Large intestine (tissue), 3 donors: ENCODE data around the gene DHX38. TPM values are rescaled to one million over a fixed set of nuclear protein-coding genes. Genes with fewer than 3 reads are reported as not detected.
"Not testable (repeated sequence)": the region's sequence is repeated elsewhere in the genome, so short reads cannot be mapped to it uniquely, and the experiment has no call there.

Source experiments
- DNase-seq, 2 donors: peaks; one replicate each; pipeline versions ENCODE4 v3.0.0 to v3.0.0-alpha.2; 2013
- H3K27ac ChIP-seq: one replicate; pipeline ENCODE4 v1.5.1; 2013; ENCODE audit warnings: low read length
- H3K27me3 ChIP-seq: 2 replicates; pipeline ENCODE4 v1.6.1; 2013; ENCODE audit warnings: low read length; ENCODE audit not compliant: control insufficient read depth, insufficient read depth
- H3K36me3 ChIP-seq: 2 replicates; pipeline ENCODE4 v1.6.1; 2013; ENCODE audit warnings: low read length; ENCODE audit not compliant: control insufficient read depth, insufficient read depth
- H3K4me1 ChIP-seq: one replicate; pipeline ENCODE4 v1.6.1; 2013; ENCODE audit warnings: low read length; ENCODE audit not compliant: control insufficient read depth, insufficient read depth
- H3K4me3 ChIP-seq: one replicate; pipeline ENCODE4 v1.5.1; 2013; ENCODE audit warnings: low read length
- H3K9me3 ChIP-seq: one replicate; pipeline ENCODE4 v1.6.1; 2013; ENCODE audit warnings: mild to moderate bottlenecking, low read depth, low read length, moderate library complexity; ENCODE audit not compliant: control insufficient read depth
- WGBS: methylation state at CpG from one replicate; pipeline ENCODE4 v1.1.5; 2013; ENCODE audit warnings: low lambda C conversion rate; ENCODE audit not compliant: insufficient coverage; 5-methylcytosine and 5-hydroxymethylcytosine counted together
- polyA plus RNA-seq: library from polyadenylated mRNA; unstranded; fragments of 120-200 nt; gene quantifications from one replicate; pipeline ENCODE4 v1.2.1, GENCODE V29; 2013

Gene DHX38
- polyA plus RNA-seq, 1 donor, result 60.7 TPM

GRCh38 chr16:72059060-72059459, 34.6 kb upstream of the DHX38 start:
- H3K27ac ChIP-seq, DNase-seq, H3K4me3 ChIP-seq, H3K9me3 ChIP-seq, H3K27me3 ChIP-seq, H3K36me3 ChIP-seq, H3K4me1 ChIP-seq: not testable (repeated sequence)
- no CpG with 5 or more reads among the region's 7 CpGs for WGBS

- no peak overlapping the region for H3K4me3 ChIP-seq
- no CpG with 5 or more reads among the region's 9 CpGs for WGBS
- DNase-seq, result no peak
- no peaks in the 10 kb centered on the region for H3K4me1 ChIP-seq
- H3K9me3 ChIP-seq, result no peaks in the 10 kb centered on the region
- H3K36me3 ChIP-seq, result no peaks in the 10 kb centered on the region
- H3K27ac ChIP-seq, result no peak overlapping the region
- no peaks in the 10 kb centered on the region for H3K27me3 ChIP-seq
Measured at GRCh38 chr16:72060405-72060804, 33.2 kb upstream of the DHX38 start.

- H3K36me3 ChIP-seq, result no peaks in the 10 kb centered on the region
- H3K9me3 ChIP-seq, result no peaks in the 10 kb centered on the region
- H3K4me3 ChIP-seq, result no peak overlapping the region
- no peaks in the 10 kb centered on the region for H3K27me3 ChIP-seq
- DNase-seq, result no peak
- no peaks in the 10 kb centered on the region for H3K4me1 ChIP-seq
- H3K27ac ChIP-seq, result no peak overlapping the region
- no CpG with 5 or more reads among the region's 1 CpG for WGBS
Measured at GRCh38 chr16:72061564-72061963, 32.1 kb upstream of the DHX38 start.

GRCh38 chr16:72064361-72064894, 29.2 kb upstream of the DHX38 start:
- WGBS, result no CpG with 5 or more reads among the region's 10 CpGs
- no peak overlapping the region for H3K27ac ChIP-seq
- DNase-seq, result no peak
- no peaks in the 10 kb centered on the region for H3K4me1 ChIP-seq
- no peak overlapping the region for H3K4me3 ChIP-seq
- H3K27me3 ChIP-seq, result no peaks in the 10 kb centered on the region
- H3K36me3 ChIP-seq, result no peaks in the 10 kb centered on the region
- H3K9me3 ChIP-seq, result no peaks in the 10 kb centered on the region

GRCh38 chr16:72066747-72067146, 26.9 kb upstream of the DHX38 start:
- H3K4me1 ChIP-seq, result peaks cover 3% of the 10 kb centered on the region
- H3K36me3 ChIP-seq, result no peaks in the 10 kb centered on the region
- no peak overlapping the region for H3K27ac ChIP-seq
- peak; percentile 10 to 24 for DNase-seq
- H3K4me3 ChIP-seq, result no peak overlapping the region
- WGBS, result no CpG with 5 or more reads among the region's 1 CpG
- H3K9me3 ChIP-seq, result no peaks in the 10 kb centered on the region
- no peaks in the 10 kb centered on the region for H3K27me3 ChIP-seq

- no peak overlapping the region for H3K4me3 ChIP-seq
- H3K9me3 ChIP-seq, result no peaks in the 10 kb centered on the region
- peaks cover 11% of the 10 kb centered on the region for H3K4me1 ChIP-seq
- H3K27me3 ChIP-seq, result no peaks in the 10 kb centered on the region
- no peaks in the 10 kb centered on the region for H3K36me3 ChIP-seq
- WGBS, result 100% methylated on average over 2 of the region's 4 CpGs
- DNase-seq, result no peak
- no peak overlapping the region for H3K27ac ChIP-seq
Measured at GRCh38 chr16:72068930-72069329, 24.7 kb upstream of the DHX38 start.

GRCh38 chr16:72072514-72073342, 20.9 kb upstream of the DHX38 start:
- peak; percentile 61 to 82 for DNase-seq
- peak overlapping the region; percentile 12 for H3K27ac ChIP-seq
- H3K27me3 ChIP-seq, result no peaks in the 10 kb centered on the region
- WGBS, result no CpG with 5 or more reads among the region's 12 CpGs
- H3K4me1 ChIP-seq, result peaks cover 11% of the 10 kb centered on the region
- H3K4me3 ChIP-seq, result no peak overlapping the region
- H3K36me3 ChIP-seq, result no peaks in the 10 kb centered on the region
- no peaks in the 10 kb centered on the region for H3K9me3 ChIP-seq

GRCh38 chr16:72073560-72074230, 20.0 kb upstream of the DHX38 start:
- Histone ChIP-seq H3K4me1 (peaks cover 11% of the 10 kb centered on the region), H3K27me3 (no peaks in the 10 kb centered on the region), H3K4me3 (no peak overlapping the region), H3K9me3 (no peaks in the 10 kb centered on the region), H3K27ac (no peak overlapping the region), H3K36me3 (no peaks in the 10 kb centered on the region)
- no peak for DNase-seq
- no CpG with 5 or more reads among the region's 8 CpGs for WGBS

- H3K36me3 ChIP-seq, DNase-seq, H3K9me3 ChIP-seq, H3K27me3 ChIP-seq, H3K4me3 ChIP-seq, H3K27ac ChIP-seq: not testable (repeated sequence)
- H3K4me1 ChIP-seq, result peaks cover 11% of the 10 kb centered on the region
- no CpG with 5 or more reads among the region's 6 CpGs for WGBS
Measured at GRCh38 chr16:72075067-72075466, 18.6 kb upstream of the DHX38 start.

- H3K36me3 ChIP-seq, H3K27me3 ChIP-seq, H3K4me1 ChIP-seq, H3K9me3 ChIP-seq, H3K4me3 ChIP-seq, DNase-seq, H3K27ac ChIP-seq: not testable (repeated sequence)
- WGBS, result no CpG with 5 or more reads among the region's 5 CpGs
Measured at GRCh38 chr16:72076991-72077706, 16.5 kb upstream of the DHX38 start.
